Hindlimb muscle (tissue), 1 donor: ENCODE data around the gene SCD5. TPM values are rescaled to one million over a fixed set of nuclear protein-coding genes. Genes with fewer than 3 reads are reported as not detected.
"Not testable (repeated sequence)": the region's sequence is repeated elsewhere in the genome, so short reads cannot be mapped to it uniquely, and the experiment has no call there.

Source experiments
- DNase-seq: peaks from one replicate; pipeline ENCODE4 v3.0.0-alpha.2; 2013
- polyA plus RNA-seq: library from polyadenylated mRNA; unstranded; fragments of 120-200 nt; gene quantifications from one replicate; pipeline ENCODE4 v1.2.1, GENCODE V29; 2013; ENCODE audit not compliant: insufficient read length

SCD5 gene
- 9.9 TPM for polyA plus RNA-seq

DNA sequence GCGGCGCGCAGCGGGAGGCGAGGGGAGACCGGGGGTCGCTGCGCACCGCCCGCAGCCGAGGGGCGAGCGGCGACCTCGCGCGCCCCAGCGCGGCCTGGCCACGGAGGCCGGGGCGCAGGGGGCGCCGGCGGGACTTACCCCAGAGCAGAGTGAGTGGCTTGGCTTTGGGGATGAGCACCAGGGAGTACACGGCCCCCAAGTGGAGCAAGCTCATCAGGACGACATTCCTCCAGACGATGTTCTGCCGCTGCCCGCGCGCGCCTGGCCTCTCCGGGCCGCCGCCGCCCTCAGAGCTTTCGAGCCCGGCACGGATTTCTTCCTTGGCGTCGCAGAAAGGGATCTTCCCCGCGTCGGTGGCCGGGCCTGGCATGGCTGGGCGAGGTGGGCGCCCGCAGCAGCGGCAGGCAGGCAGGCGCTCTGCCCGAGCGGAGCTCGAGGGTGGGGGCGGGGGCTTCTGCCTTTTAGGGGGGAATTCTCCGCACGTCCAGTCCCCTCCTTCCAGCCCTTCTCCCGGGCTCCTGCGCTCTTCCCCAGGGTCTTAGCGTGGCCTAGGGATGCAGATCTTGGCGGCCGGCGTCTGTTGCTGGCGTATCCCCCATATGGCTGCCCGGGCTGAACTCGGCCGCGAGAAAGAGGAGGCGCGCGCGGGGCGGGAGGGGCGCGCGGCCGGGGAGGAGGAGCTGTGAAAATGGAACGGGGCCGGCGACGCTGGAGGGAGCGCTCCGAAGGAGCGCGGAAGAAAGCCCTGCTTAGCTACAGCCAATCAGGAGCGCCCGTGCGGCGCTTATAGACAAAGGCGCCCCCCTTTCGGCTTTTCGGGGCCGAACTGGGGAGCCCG lies at the start of gene SCD5:
TSS of gene SCD5 (minus strand) at position 629 of the 838 bp plus-strand sequence. CDS start at position 370, 259 bp downstream.
- peak; percentile 92 for DNase-seq

DNA sequence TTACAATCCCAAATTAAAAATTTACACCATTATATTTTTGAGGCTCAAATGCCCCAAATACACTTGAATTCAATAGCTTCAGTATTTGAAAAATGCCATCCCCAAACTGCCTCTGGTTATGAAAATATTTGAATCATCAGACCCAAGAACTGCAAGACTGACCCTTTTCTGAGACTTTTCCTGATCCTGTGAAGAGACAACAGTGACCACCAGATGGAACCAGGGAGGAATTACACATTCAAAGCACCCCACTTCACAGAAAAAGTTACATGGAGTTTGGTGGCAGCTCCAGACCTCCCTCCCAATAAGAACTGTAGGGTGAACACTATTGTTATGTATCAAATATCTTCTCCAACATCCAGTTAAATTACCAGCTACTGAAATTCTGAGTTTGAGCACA lies 44.0 kb upstream of the SCD5 start:
- DNase-seq = no peak

DNA sequence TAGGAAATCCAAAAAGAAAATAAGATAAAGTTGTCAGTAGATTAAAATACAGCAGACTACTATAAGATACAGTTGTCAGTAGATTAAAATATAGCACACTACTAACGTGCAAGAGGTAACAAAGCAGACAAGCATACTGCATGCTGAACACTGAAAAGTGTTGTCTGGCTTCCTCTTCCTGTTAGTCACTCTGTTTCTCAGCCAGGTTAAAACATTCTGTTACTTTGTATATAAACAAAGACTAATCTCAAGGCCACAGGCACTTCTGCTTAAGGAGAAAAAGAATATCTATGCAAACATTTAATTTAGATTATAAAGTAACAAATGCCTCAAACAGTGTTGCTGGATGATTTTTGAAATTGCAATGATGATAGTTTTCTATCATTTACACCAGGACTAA lies 41.0 kb upstream of the SCD5 start:
- no peak for DNase-seq

DNA sequence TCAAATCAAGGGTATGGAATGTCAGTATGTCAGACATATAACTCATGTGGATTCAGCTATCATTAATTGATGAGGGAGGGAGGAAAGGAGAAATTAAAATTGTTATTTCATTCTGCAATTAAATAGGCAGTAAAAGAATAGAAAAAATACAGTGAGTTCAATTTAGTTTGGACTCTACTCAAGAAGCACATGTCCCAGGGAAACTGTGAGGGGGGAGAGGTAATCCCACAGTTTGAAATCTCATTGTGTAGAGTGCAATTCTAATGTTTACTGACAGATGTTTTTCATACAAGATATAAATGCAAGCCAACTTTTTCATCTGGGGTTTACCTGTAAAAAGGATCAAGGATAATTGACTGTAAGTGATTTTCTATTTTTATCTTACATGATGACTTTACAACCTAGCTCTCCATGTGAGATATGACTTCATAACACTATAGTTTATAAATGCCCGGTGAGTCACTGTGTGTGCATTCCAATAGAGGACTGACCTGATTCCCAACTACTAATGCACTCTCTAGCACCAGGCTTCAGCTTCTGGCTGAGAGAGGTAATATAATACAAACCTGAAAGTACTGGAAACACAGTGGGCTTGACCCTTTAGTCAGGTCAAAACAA lies 35.2 kb upstream of the SCD5 start:
- DNase-seq = no peak

DNA sequence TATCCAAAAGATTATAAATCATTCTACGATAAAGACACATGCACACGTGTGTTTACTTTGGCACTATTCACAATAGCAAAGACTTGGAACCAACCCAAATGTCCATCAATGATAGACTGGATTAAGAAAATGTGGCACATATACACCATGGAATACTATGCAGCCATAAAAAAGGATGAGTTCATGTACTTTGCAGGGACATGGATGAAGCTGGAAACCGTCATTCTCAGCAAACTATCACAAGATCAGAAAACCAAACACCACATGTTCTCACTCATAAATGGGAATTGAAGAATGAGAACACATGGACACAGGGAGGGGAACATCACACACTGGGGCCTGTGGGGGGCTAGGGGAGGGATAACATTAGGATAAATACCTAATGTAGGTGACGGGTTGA lies 34.5 kb upstream of the SCD5 start:
- not testable (repeated sequence) for DNase-seq

DNA sequence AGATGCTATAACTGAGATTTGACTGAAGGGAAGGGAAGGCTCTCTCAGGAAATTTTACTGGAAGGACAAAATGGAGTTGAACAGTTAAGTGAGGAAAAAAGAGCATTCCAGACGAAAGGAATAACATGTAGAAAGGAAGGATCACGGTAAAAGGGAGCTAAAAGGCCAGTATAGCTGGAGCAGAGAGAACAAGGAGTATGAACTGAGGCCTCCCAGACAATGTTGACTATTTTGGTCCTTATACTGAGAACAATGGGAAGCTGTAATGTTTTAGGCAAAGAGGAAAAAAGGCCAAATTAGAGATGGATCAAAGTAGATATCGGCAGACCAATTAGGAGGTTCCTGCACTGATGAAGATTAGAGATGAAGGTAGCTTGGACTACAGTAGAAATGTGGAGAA lies 26.8 kb upstream of the SCD5 start:
- no peak for DNase-seq

DNA sequence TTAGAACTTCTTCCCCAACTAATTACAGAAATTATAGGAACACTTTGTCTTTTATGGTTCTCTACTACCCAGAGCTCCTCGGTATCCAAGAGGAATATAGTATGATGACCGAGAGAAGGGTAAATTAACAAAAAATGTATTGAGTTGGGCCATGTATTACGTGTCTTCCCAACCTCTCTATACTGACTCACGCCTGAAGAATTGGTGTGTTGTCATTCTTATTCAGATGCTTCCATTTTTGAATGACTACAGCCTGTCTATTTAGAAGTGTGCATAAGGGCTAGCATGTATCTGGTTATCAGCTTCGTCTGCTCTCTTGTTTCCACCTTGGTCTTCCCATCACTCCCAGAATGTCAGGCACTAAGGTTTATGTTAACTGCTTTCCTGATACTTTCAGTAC lies 24.5 kb upstream of the SCD5 start:
- no peak for DNase-seq

DNA sequence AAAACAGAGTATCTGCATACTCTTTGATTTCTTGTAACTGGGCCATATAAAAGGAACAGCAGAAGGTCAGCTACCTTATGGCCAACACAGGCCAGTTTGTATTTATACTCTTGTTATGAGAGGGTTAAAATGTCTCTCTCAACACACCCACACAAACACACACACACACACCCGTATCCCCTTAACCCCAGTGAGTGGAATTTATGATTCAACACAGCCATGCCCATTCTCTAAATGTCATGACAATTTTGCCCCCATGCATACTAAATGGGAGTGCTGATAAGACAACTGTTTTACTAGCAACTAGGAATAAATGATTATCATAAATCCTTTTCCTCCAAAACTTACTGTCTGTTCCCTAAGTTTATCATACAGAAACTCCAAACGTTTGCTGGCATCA lies 22.1 kb upstream of the SCD5 start:
- no peak for DNase-seq

DNA sequence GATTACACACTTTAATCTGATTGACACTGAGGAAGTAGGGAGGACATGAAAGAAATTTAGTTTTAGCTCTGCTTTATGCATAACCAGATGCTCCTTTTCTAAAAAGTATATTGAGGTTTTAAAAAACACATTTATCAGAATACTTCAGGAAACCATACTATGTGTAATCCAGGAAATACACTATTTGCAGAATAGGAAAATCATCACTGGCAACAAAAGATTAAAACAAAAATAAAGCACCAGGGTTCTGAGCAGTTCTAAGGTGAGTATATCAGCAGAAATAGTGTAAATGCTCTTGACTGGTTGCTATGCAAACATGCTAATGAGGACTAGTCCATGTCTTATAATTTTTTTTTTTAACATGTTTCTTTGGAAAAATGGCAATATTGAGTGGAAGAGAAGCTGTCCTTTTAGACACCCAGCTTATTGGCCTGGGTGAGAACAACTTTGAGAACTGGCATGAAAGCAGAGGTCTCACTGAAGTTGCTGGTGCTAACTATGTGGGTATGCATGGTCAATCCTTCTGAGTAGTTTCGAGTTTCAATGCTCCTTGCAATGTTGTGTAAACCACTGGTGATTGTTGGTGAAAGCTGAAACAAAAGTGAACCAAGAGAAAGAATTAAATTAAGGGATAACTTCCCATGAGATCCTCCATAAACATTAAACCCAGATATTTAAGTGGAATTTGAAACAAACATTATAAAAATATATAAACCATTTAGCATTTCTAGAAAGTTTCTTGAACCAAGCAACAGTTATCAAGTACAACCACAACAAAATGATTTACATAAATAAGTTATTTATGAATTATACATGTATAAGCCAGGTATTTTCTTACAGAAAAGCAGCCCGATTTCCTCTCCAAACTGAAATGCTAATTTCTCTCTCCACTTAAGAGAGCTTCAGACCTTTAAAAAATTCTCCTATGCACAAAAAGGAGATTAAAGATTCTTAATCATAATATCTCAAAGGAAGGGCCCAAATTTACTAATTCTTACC lies 20.4 kb upstream of the SCD5 start:
- DNase-seq = no peak

DNA sequence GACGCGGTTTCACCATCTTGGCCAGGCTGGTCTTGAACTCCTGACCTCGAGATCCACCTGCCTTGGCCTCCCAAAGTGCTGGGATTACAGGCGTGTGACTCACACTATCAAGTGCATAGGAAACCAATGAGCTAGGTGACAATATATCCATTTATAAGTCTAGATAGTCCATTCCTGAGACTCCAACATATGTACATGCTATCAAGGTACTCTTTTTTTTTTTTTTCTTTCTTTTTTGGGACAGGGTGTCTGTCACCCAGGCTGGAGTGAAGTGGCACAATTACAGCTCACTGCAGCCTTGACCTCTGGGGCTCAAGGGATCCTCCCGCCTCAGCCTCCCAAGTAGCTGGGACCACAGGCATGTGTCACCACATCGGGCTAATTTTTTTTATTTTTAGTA lies 18.3 kb upstream of the SCD5 start:
- DNase-seq = not testable (repeated sequence)

DNA sequence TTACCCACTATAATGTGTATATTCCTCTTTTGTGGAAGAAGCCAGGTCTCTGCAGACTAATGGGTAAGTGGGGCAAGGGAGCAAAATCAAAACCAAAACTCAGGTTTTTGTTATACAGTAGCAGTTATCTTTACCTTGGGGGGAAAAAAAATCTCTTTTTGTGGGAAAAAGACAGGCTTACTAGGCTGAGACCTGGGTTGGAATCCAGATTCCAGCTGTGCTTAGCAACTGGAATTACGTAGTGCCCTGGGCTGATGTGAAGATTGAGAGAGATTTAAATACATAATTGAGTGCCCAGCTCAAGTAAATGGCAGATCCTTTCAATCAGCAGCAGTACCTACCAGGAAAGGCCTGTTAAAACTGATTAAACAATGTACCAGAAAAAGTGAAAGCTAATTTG lies 15.4 kb upstream of the SCD5 start:
- no peak for DNase-seq

DNA sequence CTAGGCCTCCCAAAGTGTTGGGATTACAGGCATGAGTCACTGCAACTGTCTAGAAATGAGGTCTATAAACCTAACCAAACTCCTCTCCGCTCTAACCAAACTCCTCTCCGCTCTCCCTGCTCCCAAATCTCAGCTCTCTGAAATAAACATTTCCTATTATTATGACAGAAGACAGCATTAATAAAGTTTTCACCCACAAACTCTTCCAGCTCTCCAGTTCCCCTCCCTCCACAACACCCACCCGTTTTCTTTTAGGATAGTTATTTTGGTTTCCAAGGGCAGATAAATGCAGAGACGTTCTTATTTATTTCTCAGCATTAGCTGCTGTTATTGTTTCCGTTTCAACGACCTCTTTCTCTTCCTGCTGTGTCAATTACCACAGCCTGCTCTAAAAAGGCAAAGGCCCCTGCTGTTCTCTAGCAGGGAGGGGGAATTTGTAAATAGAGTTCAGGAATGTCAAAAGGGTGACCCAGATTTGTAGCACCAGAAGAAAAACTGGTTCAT lies 13.3 kb upstream of the SCD5 start:
- DNase-seq = no peak

DNA sequence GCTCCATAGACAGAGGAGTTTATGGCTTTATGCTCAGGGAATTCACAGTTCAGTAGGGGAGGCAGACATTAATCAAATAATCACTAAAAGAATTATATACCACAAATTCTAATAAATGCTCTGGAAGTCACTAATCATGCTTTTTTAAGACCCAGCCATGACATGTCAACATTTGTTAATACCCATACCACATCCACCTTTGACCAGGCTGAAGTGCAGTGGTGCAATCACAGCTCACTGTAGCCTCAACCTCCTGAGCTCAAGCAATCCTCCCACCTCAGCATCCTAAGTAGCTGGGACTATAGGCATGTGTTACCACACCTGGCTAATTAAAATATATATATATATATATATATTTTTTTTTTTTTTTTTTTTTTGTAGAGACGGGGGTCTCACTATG lies 12.8 kb upstream of the SCD5 start:
- no peak for DNase-seq

DNA sequence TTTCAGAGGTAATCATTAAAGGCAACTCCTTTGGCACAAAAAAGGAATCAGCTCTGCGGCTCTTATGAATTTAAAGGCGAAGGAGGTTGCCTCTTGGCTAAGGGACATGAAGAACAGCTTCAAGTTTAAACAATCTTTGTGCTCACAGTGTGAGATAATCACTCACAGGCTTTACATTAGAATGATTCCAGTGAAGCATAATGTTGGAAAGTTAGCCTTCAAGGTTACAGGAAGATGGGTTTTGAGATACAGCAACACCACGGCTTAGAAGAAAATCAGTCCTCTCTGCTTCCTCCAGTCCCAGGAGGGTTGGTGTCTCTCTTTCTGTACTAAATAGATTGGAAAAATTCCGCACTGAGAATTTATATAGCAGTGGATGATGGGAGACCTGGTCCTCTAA lies 11.6 kb upstream of the SCD5 start:
- DNase-seq = no peak

DNA sequence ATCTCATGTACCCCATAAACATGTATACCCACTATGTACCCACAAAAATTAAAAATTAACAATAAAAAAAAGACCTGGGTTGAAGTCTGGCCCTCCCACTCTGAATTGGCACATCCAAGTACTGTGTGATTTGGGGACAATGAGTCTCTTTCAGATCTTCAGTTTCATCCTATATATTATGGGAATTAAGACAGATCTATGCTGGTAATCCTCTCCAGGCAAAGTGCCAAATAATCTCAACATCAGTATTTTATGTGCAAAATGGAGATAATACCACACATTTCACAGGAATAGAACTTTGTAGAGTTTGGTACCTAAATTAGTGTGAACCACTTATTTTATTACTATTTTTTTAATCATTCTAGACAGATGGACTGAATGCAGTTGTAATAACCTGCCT lies 11.0 kb upstream of the SCD5 start:
- no peak for DNase-seq

DNA sequence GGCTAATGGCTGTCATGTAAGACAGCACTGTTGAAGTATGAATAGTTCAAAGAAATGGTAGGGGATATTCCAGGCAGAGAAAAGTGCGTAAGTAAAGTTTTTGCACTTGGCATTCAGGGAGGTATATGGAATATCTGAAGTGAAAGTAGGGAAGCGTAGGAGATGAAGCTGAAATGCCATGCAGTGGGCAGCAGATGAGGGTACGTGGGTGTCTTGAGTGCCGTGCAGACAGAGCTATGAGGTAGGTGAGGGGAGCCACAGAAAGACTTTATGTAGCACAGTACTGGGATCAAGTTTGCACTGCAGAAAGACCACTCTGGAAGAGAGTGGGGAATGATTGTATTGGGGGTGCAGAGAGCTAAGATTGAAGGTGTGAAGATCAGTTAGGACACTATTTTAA lies 5.2 kb upstream of the SCD5 start:
- DNase-seq = no peak

DNA sequence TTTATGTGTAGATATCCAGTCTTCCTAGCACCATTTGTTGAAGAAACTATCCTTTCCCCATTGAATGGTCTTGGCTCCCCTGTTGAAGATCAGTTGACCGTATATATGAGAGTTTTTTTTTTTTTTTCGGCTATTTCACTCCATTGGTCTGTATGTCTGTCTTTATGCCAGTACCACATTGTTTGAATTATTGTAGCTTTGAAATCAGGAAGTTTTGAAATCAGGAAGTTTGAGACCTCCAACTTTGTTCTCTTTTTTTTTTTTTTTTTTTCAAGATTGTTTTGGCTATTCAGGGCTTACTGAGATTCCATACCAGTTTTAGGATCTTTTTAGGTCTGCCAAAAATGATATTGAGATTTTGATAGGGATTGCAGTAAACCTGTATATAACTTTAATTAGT lies 4.3 kb upstream of the SCD5 start:
- DNase-seq = no peak

DNA sequence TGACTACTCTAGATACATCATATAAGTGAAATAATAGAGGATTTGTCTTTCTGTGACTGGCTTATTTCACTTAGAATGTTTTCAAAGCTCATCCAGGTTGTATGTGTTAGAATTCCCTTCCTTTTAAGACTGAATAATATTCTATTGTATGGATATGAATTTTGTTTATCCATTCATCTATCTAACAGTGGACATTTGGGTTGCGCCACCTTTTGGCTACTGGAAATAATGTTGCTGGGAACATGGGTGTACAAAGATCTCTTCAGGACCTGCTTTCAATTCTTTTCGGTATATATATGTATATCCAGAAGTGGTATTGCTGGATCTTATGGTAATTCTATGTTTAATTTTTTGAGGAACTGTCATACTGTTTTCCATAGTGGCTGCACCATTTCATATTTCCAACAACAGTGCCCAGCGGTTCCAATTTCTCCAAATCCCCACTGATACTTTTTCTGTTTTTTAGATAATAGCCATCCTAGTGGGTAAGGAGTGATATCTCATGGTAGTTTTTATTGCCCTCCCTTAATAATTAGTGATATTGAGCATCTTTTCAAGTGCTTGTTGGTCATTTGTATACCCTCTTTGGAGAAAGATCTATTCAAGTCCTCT lies 3.4 kb upstream of the SCD5 start:
- no peak for DNase-seq

DNA sequence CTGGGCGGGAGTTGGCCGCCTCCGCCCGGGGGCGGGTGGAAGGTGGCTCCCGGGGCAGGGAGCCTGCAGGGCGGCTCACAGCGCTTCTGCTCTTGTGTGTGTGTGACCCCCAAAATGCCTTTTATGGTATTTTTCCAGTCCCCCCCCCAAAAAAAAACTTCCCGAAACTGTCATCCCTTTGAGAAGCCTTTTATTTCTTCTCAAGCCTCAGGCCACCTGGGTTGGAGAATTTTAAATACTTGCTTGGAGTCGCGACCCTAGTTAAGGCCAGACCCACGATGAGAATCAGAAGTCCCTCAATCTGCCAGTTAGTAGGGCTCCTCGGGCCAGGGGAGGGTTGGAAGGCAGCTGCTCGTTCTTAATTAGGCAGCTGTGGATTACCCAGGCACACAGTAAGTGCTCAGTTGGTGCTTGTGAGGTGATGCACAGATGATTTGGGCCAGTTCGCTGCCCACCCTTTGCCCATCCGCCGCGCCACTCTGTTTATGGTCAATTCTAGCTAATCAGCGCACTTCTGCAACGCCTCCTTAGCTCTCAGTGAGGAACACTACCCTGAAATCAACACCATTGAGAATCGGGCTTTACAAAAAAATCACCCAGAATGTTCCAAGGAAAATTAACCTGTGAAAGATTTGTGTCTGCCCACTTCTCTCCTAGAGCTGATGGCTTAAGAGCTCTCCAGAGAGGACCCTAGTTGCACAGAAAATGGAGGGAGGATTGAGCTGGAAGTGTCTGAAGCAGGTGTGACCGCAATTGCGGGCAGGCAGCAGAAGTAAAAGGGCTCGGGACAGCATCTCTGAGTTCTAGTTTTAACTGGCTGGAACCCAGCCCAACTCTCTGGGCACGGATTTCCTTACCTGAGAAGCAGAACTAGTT lies 648 bp upstream of the SCD5 start:
- DNase-seq = no peak

DNA sequence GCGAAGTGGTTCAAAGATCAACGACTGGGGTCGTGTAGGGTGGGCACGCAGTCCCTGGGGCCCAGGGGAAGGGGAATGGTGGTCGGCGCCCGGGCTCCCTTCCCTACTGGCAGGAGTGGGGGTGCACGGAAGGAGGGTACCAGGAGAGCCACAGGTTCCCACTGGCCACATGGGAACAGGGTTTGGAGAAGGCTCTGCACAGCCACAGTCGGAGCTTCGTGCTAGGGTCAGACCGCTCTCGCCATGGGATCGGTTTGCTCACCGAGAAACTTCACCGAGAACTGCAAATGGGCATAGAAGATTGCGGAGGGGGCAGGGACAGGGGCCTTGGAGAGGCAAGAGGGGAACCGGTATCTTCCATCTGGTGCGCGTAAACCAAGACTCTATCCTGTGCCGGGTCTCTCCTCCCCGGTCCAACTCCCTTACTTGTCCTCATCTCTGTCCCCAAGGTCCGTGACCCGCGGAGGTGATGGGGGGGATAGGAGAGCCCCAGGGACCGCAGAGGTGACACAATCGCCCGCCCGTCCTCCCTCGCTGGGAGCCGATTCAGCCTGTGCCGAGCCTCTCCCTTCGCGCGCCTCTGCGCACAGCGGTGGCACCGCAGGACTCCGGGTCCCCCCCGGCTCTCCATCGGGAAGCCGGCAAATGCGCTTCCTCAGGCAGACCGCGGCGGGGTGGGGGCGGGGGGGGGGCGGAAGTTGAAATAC lies 1.0 kb downstream of the SCD5 start:
- DNase-seq = no peak

DNA sequence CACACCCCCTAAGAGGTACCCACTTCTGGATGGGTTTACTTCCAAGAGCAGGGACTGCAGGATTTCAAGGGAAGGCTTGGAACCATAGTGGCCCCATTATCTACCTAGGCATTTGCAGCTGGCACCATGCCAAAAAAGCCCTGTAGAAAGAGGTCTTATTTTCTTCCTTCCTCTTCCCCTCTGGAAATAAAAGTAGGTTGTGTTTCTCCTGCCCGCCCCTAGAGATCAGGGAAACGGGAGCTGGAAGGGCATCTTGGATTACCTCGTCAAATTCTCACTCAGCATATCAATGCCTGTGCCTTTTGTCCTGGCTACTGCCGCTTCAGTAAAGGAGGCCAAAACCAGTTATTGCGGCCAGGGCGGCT lies 1.6 kb downstream of the SCD5 start:
- no peak for DNase-seq
